HG03442 (cell line): ENCODE measurements around the gene ELMO1.

ENCODE experiments used
- ATAC-seq: cut with Tn5 transposase; IDR thresholded peaks from one replicate; pipeline ENCODE4 v1.9.1; 2021; ENCODE audit warnings: mild to moderate bottlenecking, moderate library complexity; ENCODE audit not compliant: unreplicated experiment

The ELMO1 gene

GRCh38 chr7:37320140-37320847 is 128.4 kb downstream of the ELMO1 start:
- no peak for ATAC-seq

GRCh38 chr7:37318541-37318940 is 130.1 kb downstream of the ELMO1 start:
- ATAC-seq: no peak

GRCh38 chr7:37315772-37316715 is 132.6 kb downstream of the ELMO1 start:
- no peak for ATAC-seq

- no peak for ATAC-seq
Measured at GRCh38 chr7:37312608-37313007, 136.1 kb downstream of the ELMO1 start.

- ATAC-seq: no peak
Measured at GRCh38 chr7:37311355-37311754, 137.3 kb downstream of the ELMO1 start.

GRCh38 chr7:37310327-37311080 is 138.2 kb downstream of the ELMO1 start:
- ATAC-seq: no peak

- ATAC-seq: no peak
Measured at GRCh38 chr7:37309493-37309892, 139.2 kb downstream of the ELMO1 start.

- ATAC-seq: no peak
Measured at GRCh38 chr7:37304921-37305320, 143.7 kb downstream of the ELMO1 start.

- no peak for ATAC-seq
Measured at GRCh38 chr7:37297546-37297945, 151.1 kb downstream of the ELMO1 start.

- ATAC-seq: no peak
Measured at GRCh38 chr7:37295401-37295800, 153.3 kb downstream of the ELMO1 start.

GRCh38 chr7:37290731-37291130 is 157.9 kb downstream of the ELMO1 start:
- ATAC-seq: no peak

GRCh38 chr7:37289781-37290180 is 158.9 kb downstream of the ELMO1 start:
- ATAC-seq: no peak

- ATAC-seq: no peak
Measured at GRCh38 chr7:37289367-37289766, 159.3 kb downstream of the ELMO1 start.

GRCh38 chr7:37287131-37287855 is 161.4 kb downstream of the ELMO1 start:
- ATAC-seq: peak; percentile 52

GRCh38 chr7:37286454-37286832 is 162.2 kb downstream of the ELMO1 start:
- ATAC-seq: no peak

- no peak for ATAC-seq
Measured at GRCh38 chr7:37285706-37286453, 162.8 kb downstream of the ELMO1 start.

GRCh38 chr7:37284805-37285231 is 163.8 kb downstream of the ELMO1 start:
- ATAC-seq: peak; percentile 36

- ATAC-seq: no peak
Measured at GRCh38 chr7:37284285-37284684, 164.4 kb downstream of the ELMO1 start.

- ATAC-seq: no peak
Measured at GRCh38 chr7:37283716-37284115, 164.9 kb downstream of the ELMO1 start.

GRCh38 chr7:37282927-37283326 is 165.7 kb downstream of the ELMO1 start:
- ATAC-seq: no peak
